Activated CD4-positive, alpha-beta T cell treated with anti-CD3 and anti-CD28 coated beads, Interleukin-2, Interleukin-6, amounts not matched to agents 100 ng/mL and 50 ng/mL, durations not matched to agents 16 hours and 8 hours (primary cell): Measurements from ENCODE around the gene RPS29.

Experiments
- DNase-seq: peaks from one replicate; pipeline ENCODE4 v3.0.0-alpha.2; 2020

RPS29 gene

DNA sequence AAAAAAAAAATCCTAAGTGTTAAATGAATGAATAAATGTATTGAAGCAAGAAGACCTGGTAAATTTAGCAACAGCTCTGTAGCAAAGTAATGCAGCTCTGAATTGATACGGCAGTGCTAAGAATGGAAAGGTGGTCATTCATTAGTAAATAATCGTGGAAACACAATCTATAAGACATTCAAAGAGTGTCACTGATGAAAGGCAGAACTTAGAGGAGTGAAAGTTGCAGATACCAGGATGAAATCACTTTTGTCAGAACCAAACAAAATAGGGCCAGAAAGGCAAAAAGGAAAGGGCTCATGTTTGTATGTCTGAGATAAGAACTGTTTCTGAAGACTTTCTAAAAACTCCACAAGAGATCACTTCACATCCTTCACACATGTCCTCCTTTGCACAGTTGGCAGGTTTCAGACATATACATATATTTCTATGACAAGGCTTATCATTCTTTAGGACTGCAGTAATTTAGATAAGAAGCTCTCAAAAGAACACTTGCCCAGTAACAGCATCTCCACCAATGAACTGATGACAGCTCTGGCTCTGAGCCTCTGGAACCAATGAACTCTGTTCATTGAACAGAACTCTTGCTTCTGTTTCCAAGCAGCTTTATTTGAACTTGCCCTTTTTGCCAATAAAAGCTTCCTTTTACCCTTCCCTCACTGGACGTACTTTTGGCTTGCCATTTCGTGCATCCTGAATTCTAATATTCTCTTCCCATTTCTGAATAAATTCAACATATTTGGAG is 8.3 kb upstream of the RPS29 start:
- DNase-seq = no peak

DNA sequence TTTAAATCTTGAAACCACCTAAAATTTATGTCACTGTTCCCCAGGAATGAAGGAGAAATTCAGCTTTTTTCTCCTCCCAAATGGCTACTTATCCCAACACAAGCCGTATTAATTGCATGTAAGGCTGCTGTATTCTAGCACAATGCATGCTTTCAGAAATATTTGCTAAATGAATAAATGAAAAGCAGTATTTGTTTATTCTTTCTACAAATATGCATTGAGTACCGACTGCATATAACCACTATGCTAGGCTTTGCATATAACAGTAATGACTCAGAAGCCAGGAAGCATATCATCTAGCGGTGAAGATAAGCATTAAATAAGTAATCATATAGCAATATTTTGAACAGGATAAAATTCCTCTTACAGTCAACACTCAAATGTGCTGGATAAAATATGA is 6.8 kb upstream of the RPS29 start:
- DNase-seq = no peak

DNA sequence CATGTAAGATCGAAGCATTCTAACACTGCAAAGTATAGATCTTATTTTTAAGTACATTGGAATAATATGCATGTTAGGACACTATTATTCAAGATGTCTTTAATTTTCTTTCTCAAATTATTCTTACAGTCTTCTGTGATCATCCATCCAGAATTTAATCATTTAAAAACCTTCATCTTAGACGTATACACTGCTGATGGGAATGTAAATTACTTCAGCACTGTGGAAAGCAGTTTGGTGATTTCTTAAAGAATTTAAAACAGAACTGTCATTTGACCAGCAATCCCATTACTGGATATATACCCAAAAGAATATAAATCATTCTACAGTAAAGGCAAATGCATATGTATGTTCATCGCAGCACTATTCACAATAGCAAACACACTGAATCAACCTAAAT is 3.2 kb upstream of the RPS29 start:
- DNase-seq = no peak

DNA sequence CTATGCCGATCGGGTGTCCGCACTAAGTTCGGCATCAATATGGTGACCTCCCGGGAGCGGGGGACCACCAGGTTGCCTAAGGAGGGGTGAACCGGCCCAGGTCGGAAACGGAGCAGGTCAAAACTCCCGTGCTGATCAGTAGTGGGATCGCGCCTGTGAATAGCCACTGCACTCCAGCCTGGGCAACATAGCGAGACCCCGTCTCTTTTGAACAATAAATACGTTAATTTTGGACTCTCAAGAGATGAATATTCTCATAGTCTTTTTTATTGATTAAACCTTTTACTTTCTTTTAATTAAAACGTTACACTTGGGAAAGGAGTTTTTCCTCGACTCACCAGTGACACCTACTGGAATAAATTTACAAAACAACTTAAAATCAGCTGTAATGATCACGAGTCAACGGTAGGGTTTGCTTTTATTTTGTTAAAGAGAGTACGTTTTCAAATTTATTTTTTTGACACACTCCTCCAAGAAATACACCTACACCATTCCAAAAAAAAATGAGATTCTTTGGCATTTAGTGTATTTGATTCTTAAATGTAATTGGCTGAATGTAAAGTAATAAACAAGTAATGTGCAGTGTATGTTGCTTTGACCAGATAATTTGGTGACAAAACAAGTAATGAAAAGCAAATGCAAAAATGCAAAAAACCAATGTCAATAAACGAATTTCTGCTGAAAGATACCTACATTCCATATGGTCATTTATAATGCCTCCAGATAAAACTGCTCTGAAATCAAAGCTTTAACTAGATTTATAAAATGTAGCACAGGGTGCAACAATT is 687 bp upstream of the RPS29 start:
- DNase-seq = peak; percentile 77

DNA sequence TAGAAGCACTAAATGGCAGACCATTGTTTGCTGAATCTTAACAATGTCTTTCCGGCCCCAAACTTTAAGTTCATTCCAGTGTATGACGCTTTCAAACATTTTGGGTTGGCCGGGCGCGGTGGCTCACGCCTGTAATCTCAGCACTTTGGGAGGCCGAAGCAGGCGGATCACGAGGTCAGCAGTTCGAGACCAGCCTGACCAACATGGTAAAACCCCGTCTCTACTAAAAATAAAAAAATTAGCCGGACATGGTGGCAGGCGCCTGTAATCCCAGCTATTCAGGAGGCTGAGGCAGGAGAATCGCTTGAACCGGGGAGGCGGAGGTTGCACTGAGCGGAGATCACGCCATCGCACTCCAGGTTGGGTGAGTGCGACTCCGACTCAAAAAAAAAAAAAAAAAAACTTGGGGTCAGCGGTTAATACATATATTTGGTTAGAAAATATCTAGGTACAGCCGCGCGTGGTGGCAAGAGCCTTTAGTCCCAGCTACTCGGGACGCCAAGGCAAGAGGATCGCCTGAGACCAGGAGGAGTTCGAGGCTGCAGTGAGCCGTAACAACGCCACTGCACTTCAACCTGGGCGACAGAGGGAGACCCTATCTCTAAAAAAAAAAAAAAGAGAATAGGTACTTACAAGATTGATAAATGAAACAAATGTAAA is 1.1 kb downstream of the RPS29 start:
- DNase-seq = peak; percentile 60

DNA sequence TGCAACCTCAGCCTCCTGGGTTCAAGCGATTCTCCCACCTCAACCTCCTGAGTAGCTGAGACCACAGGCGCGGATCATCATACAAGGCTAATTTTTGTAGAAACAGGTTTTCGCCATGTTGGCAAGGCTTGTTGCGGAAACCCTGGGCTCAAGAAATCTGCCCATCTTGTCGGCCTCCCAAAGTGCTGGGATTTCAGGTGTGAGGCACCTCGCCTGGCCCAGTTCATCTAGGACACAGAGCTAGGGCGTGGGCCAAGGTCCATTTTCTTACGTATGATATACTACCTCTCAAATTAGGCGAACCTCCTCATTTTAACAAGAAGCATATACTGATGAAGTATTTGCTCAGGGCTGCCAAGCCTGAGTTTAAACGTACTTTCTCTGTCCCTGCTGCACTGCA is 2.1 kb downstream of the RPS29 start:
- no peak for DNase-seq

DNA sequence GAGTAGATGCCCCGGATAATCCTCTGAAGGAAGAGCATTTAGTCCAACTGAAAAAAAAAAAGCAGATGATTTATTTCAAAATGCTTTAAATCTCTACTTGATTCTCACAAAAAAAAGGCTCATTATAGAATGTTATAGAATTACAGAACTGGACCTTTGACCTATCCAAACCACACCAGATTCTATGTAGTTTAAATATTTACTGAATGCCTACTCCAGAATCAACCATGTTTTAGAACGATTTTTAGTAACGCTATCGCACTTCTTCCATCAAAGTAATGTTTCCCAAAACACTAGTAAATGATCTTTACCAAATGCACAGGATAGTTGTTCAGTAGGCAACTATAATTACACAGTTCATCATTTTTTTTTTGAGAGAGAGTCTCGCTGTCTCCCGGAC is 2.6 kb downstream of the RPS29 start:
- DNase-seq = no peak

DNA sequence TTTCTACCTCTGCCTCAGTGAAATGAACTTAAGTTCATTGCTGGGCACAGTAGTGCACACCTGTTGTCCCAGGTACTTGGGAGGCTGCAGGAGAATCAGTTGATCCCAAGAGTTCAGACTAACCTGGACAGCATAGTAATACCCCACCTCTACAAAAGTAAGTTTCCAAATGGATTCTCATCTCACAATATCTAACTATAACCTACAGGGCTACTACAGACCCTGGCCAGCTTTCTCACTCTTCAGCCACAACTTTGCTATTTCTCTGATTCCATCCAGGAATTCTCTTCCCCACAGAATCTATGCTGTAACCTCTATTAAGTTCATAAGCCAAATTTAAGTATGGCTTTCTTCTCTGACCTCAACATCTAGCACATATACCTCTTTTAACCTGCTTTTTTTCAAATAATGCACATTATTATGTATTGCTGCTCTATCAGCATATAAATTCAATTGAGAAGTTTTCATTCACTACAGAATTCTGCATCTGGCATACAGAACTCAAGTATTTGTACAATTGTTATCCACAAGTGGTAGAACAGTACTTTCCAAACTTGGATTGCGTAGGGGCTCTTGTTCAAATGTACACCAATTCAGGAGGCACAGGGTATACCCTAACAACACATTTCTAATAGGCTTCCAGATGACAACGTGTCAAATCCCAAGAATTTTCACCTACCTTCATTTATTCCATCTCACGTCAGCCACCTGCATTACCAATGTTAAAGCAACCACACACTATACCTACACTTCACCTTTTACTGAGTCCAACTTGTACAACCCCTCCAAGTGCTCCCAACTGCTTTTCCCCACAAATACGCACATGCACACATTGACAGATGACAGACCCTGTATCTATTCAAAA is 3.8 kb downstream of the RPS29 start:
- DNase-seq = no peak

DNA sequence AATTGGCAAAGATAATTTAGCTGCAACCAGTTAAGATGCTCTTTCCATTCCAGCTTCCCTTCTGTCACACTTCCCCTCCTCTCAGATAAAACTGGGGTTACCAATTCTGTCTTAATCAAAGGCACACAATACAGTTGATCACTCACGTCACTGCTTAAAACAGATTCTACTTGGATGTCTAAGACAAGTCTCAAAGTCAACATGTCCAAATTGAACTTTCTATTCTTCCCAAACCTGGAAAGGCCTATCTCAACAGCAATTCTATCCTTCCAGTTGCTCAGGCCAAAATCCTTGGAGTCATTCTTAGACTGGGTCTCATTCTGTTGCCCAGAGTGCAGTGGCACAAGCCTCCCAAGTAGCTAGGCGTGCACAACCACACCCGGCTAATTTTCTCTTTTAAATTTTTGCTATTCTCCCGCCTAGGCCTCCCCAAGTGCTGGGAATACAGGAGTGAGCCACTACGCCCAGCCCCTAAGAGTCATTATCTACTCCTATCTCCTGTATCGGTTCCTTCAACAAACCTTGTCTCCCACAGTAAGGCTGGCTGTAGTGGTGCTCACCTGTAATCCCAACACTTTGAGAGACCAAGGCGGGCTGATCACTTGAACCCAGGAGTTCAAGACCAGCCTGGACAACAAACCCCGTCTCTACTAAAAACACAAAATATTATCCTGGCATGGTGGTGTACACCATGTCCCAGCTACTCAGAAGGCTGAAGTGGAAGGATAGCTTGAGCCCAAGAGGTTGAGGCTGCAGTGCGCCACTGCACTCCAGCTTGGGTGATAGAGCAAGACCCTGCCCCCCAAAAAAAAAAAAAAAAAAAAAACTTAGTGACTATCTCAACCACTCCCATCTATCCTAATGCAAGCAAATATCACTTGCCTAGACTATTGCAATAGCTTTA is 4.7 kb downstream of the RPS29 start:
- DNase-seq = no peak

DNA sequence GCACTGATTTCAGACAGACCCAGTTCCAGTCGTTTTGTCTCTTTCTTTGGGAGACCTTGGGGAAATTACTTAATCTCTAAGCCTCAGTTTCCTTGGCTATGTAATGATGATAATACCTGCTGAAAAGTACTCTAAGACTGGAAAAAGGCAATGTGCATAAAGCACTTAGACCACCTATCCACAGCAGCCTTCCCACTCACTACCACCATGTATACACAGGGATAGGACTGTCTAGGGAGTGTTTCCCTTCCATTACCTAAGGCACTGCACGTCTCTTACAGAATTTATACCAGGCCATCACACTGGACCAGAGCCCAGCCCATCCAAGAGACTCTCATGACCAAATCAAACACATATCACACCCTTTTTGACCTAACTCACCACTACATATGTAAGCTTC is 6.3 kb downstream of the RPS29 start:
- DNase-seq = no peak

DNA sequence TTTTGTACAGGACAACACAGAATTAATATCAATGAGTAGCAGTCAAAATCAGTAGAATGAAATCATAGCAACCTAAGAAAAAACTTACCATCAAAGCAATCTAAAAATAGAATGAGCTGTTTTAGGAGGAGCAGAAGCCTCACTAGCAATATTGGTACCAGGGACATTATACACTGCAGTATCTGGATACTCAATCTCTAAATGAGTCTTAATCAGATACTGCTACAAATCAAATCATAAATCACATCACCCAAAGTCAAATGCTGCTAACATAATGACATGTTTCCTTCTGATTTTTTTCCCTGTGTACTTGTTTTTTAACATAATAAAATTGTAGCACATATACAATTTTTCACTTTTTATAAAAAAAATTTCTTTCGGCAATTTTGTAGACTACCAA is 8.0 kb downstream of the RPS29 start:
- no peak for DNase-seq

DNA sequence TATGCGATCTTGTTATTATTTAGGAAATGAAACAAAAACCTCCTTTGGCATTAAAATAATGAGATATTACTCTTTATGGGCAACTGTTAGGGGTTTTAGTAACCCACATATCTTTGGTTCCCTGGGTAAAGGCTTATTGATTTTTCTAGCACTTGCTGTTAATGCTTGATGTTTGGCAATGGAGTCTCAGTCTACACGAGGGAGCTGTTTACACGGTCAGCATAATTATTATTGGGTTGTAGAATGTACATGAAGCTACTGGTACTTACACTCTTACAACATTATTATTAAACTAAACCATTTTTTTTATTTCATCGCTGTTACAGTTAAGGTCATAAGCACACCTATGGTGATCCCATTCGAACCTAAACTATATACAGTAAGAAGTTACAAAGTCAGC is 12.1 kb downstream of the RPS29 start:
- no peak for DNase-seq

DNA sequence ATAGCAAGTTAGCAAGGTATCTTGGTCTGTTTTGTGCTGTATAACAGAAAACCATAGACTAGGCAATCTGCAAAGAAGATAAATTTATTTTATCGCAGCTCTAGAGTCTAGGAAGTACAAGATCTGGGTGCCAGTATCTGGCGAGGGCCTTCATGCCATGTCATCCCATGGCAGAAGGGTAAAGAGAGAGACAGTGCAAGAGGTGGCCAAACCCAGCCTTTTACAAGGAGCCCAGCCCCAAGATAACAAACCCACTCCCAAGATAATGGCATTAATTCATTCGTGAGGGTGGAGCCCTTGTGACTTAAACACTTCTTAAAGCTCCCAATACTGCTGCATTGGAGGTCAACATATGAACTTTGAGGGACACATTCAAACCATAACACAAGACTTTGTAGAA is 16.9 kb downstream of the RPS29 start:
- DNase-seq = no peak

DNA sequence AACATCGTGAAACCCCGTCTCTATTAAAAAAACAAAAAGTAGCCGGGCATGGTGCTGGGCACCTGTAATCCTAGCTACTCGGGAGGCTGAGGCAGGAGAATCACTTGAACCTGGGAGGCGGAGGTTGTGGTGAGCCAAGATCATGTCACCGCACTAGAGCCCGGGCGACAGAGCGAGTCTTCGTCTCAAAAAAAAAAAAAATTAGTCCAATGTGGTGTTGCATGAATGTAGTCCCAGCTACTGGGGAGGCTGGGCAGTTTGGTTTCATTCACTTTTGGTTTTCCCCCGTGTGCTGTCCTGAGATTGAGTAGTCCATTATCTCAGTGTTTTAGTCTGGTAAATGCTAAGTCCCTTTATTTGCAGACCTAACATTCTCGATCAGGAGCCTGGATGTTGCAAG is 19.5 kb downstream of the RPS29 start:
- DNase-seq = no peak

DNA sequence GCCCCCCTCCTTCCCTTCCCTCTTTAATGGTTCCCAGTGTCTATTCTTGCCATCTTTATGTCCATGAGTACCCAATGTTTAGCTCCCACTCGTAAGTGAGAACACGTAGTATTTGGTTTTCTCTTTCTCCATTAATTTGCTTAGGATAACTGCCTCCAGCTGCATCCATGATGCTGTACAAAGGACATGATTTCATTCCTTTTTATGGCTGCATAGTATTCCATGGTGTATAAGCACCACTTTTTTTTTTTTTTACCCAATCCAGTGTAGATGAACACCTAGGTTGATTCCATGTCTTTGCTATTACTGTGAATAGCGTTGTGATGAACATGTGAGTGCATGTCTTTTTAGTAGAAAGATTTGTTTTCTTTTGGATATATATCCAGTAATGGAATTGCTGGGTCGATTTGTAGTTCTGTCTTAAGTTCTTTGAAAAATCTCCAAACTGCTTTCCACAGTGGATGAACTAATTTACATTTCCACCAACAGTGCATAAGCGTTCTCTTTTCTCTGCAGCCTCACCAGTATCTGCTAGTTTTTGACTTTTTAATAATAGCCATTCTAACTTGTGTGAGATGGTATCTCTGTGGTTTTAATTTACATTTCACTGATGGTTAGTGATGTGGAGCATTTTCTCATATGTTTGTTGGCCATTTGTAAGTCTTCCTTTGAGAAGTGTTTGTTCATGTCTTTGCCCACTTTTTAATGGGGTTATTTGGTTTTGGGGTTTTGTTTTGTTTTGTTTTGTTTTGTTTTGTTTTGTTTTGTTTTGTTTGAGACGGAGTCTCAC is 26.0 kb downstream of the RPS29 start:
- DNase-seq = no peak

DNA sequence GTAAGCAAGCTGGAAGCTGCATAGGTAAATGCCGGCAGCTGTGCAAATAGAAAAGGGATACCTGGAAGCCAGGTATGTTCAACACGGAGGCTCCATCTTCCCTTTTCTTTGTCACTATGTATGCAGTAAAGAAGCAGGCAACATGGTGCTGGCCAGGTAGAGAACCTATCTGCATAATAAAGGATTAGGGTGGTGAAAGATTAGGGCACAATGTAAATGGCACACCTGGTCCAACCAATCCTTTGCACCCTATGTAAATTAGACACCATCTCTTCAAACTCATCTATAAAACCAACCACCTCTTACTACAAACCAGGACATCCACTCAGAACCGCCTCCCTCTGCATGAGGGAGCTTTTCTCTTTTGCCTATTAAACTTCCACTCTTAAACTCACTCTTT is 32.3 kb downstream of the RPS29 start:
- no peak for DNase-seq

DNA sequence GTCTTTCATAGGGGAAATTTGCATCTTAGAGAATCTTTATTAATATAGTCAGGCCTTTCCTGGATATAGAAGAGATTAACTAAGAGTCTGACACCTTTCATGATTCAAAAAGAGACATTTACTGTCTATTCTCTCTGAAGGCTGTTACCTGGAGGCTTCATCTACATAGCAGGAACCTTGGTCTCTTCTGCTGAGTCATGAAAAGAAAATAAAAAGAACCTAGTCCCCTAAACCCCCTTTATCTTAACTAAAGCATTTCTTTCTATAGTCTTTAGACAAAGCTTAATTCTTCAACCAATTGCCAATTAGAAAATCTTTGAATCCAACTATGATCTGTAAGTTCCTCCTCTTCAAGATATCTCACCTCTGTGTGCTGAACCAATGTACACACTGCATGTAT is 33.1 kb downstream of the RPS29 start:
- no peak for DNase-seq

DNA sequence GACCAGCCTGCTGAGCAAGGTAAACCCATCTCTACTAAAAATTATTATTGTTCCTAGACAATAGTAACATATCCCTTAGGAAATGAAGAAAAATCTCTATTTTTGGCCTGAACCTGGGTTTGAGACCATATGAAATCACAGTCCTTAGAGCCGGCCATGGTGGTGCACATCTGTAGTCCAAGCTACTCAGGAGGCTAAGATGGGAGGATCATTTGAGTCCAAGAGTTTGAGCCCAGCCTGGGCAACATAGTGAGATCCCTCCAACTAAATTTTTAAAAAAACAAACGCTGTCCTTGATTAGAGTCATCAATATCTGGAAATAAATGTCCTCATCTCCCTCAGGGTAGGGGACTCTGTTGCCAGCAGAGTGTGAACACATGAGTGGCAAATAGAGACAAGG is 34.6 kb downstream of the RPS29 start:
- no peak for DNase-seq

DNA sequence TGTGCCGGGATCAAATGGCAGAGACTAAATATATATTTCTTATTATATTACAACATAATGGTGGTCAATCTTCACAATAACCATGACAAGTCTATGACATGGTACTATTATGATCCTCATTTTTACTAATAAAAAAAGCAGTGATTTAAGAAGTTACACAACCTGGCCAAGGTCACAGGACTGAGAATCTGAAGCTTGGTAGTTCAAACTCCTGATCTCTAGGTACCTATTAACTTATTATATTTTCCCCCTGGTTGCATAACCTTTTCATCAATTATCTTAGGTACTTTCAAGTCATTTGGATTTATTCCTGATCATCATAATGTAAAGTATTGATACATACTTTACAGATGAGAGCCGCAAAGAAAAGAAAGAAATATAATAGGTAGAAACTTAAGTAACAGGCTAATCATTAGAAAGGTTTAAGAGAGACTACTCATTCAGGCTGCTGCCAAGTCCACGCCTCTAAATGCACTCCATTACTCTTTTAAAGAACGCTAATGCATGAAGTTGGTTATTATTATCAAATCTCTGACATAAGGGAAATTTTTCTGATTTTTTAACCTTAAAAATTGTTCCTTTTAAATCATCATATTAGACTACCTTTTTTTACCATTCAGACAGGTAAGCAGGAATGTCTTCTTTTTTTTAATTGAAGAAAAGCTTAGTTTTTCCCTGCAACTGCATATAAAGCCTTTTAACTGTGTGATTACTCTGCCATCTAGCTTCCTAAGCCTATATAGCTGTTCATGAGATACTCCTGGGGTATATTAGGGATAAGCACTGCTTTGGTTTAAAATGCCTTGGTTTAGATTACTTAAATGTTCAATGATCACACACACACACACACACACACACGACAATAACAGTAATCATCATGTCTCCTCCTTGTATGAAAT is 35.6 kb downstream of the RPS29 start:
- no peak for DNase-seq

DNA sequence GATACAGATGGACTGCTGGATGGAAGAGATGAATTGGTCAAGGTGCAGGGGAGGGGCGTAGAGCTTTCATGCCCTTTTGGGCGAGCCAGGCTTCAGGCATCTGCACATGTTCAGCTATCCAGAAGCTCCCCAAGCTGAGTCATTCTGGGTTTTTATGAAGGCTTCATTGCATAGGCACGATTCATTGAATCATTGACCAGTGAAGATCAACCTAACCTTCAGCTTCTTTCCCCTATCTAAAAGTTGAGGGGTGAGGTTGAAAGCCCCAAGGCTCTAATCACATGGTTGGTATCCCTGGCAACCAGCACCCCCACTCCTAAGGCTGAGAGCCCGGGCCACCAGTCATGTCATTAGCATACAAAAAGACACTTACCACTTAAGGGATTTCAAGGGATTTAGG is 36.3 kb downstream of the RPS29 start:
- DNase-seq = no peak
